ENCODE results near the gene IFITM2.

GRCh38 chr11:279040-279965, 28.3 kb upstream of the IFITM2 start:
- no peak for TF ChIP-seq CTCF (IDR thresholded peaks at IDR 0.05; ENCODE audit: low read depth, low read length)
- no peak for TF ChIP-seq EZH2phosphoT487 (IDR thresholded peaks at IDR 0.05; ENCODE audit: low read depth)
